ENCODE measurements around the gene TREH. TPM values are rescaled to one million over a fixed set of nuclear protein-coding genes. Genes with fewer than 3 reads are reported as not detected.

TREH gene
- total RNA-seq, 2 donors from 2014 or later: 2.4 to 2.8 TPM

- Histone ChIP-seq H3K9me3 (no peaks in the 10 kb centered on the region), H3K4me3 (peak overlapping the region; percentile 29), H3K27me3 (no peaks in the 10 kb centered on the region), H3K4me1 (peaks cover 19% of the 10 kb centered on the region), H3K27ac (peak overlapping the region; percentile 85), H3K9ac (ENCODE audit: low read depth in 2 of 2, low read length in 2 of 2) (peak overlapping the region; percentile 38 to 86), H3K36me3 (no peaks in the 10 kb centered on the region)
- intact Hi-C loops (cut with DNase I): no loop called here
- TF ChIP-seq CTCF (IDR thresholded peaks at IDR 0.05): no peak
- DNase-seq: peak; percentile 86
Measured at GRCh38 chr11:118629761-118630661, 49.4 kb downstream of the TREH start.

- Histone ChIP-seq H3K4me3 (no peak overlapping the region), H3K4me1 (peaks cover 13% of the 10 kb centered on the region), H3K9me3 (no peaks in the 10 kb centered on the region), H3K27me3 (no peaks in the 10 kb centered on the region), H3K36me3 (no peaks in the 10 kb centered on the region), H3K9ac (ENCODE audit: low read depth in 2 of 2, low read length in 2 of 2) (peak overlapping the region in 1 of 2 donors; percentile 16), H3K27ac (no peak overlapping the region)
- no peak for DNase-seq
- no peak for TF ChIP-seq CTCF (IDR thresholded peaks at IDR 0.05)
- intact Hi-C loops (cut with DNase I): no loop called here
Measured at GRCh38 chr11:118628861-118629549, 50.4 kb downstream of the TREH start.

- Histone ChIP-seq H3K4me3 (no peak overlapping the region), H3K36me3 (no peaks in the 10 kb centered on the region), H3K9ac (ENCODE audit: low read depth in 2 of 2, low read length in 2 of 2) (no peak overlapping the region), H3K27me3 (no peaks in the 10 kb centered on the region), H3K9me3 (no peaks in the 10 kb centered on the region), H3K27ac (no peak overlapping the region), H3K4me1 (peaks cover 12% of the 10 kb centered on the region)
- TF ChIP-seq CTCF (IDR thresholded peaks at IDR 0.05): no peak
- intact Hi-C loops (cut with DNase I): no loop called here
- DNase-seq: no peak
Measured at GRCh38 chr11:118628432-118628831, 51.0 kb downstream of the TREH start.

GRCh38 chr11:118628031-118628430 lies 51.4 kb downstream of the TREH start:
- Histone ChIP-seq H3K9ac (ENCODE audit: low read depth in 2 of 2, low read length in 2 of 2) (no peak overlapping the region), H3K9me3 (no peaks in the 10 kb centered on the region), H3K27ac (no peak overlapping the region), H3K4me1 (peaks cover 10% of the 10 kb centered on the region), H3K27me3 (no peaks in the 10 kb centered on the region), H3K36me3 (no peaks in the 10 kb centered on the region), H3K4me3 (no peak overlapping the region)
- TF ChIP-seq CTCF (IDR thresholded peaks at IDR 0.05): no peak
- intact Hi-C loops (cut with DNase I): no loop called here
- DNase-seq: no peak

- TF ChIP-seq CTCF (IDR thresholded peaks at IDR 0.05): no peak
- H3K36me3 ChIP-seq: no peaks in the 10 kb centered on the region
- intact Hi-C loops (cut with DNase I): no loop called here
- no peak overlapping the region for H3K27ac ChIP-seq
- H3K27me3 ChIP-seq: no peaks in the 10 kb centered on the region
- H3K9ac ChIP-seq (ENCODE audit: low read depth in 2 of 2, low read length in 2 of 2): no peak overlapping the region
- DNase-seq: no peak
- no peaks in the 10 kb centered on the region for H3K9me3 ChIP-seq
- H3K4me3 ChIP-seq: no peak overlapping the region
- peaks cover 12% of the 10 kb centered on the region for H3K4me1 ChIP-seq
Measured at GRCh38 chr11:118627566-118627965, 51.9 kb downstream of the TREH start.
